Iris pigment epithelial cell (primary cell): Measurements from ENCODE around the gene ACTRT3.

Experiments used
- DNase-seq: peaks from one replicate; pipeline ENCODE4 v3.0.0-alpha.2; 2011; ENCODE audit warnings: low read depth

ACTRT3 gene

GRCh38 chr3:169769287-169770181, at the start of gene ACTRT3:
TSS of gene ACTRT3 (minus strand) at chr3:169769561. CDS start at chr3:169769520, 41 bp downstream.
- DNase-seq, result peak; percentile 81

GRCh38 chr3:169818316-169818715, 49.0 kb upstream of the ACTRT3 start:
- DNase-seq, result peak; percentile 67

- no peak for DNase-seq
These were observed 46.3 kb upstream of the ACTRT3 start for GRCh38 chr3:169815590-169816150.

GRCh38 chr3:169813757-169814517, 44.6 kb upstream of the ACTRT3 start:
- DNase-seq, result peak; percentile 10

- no peak for DNase-seq
These were observed 43.9 kb upstream of the ACTRT3 start for GRCh38 chr3:169813278-169813677.

- DNase-seq, result peak; percentile 82
These were observed 43.2 kb upstream of the ACTRT3 start, which contains the start of the genes LRRC34 and LRRIQ4 for GRCh38 chr3:169812332-169813235. TSS of gene LRRC34 (minus strand) at chr3:169812904. CDS start at chr3:169812548, 356 bp downstream. TSS of gene LRRIQ4 (plus strand) at chr3:169812870. CDS start at chr3:169821922, 9,052 bp downstream.

GRCh38 chr3:169811631-169812331, 42.4 kb upstream of the ACTRT3 start:
- peak; percentile 78 for DNase-seq

GRCh38 chr3:169809230-169809795, 40.0 kb upstream of the ACTRT3 start:
- DNase-seq, result no peak

- no peak for DNase-seq
These were observed 35.3 kb upstream of the ACTRT3 start for GRCh38 chr3:169804681-169805080.

GRCh38 chr3:169792359-169792758, 23.0 kb upstream of the ACTRT3 start:
- DNase-seq, result no peak

- DNase-seq, result peak; percentile 72
These were observed 21.5 kb upstream of the ACTRT3 start for GRCh38 chr3:169790687-169791429.

GRCh38 chr3:169790219-169790618, 20.9 kb upstream of the ACTRT3 start:
- DNase-seq, result no peak

GRCh38 chr3:169787791-169788190, 18.4 kb upstream of the ACTRT3 start:
- DNase-seq, result no peak

- no peak for DNase-seq
These were observed 17.8 kb upstream of the ACTRT3 start for GRCh38 chr3:169787120-169787519.

- DNase-seq, result no peak
These were observed 12.0 kb upstream of the ACTRT3 start for GRCh38 chr3:169781209-169781855.

GRCh38 chr3:169780742-169781141, 11.4 kb upstream of the ACTRT3 start:
- no peak for DNase-seq

- DNase-seq, result no peak
These were observed 8.5 kb upstream of the ACTRT3 start for GRCh38 chr3:169777822-169778221.

- DNase-seq, result peak; percentile 12
These were observed 4.8 kb upstream of the ACTRT3 start for GRCh38 chr3:169774186-169774585.
